ENCODE results near the gene GRPEL2. TPM values are rescaled to one million over a fixed set of nuclear protein-coding genes. Genes with fewer than 3 reads are reported as not detected.
A peak's percentile ranks its signal among the peaks of the same experiment; 100 is the strongest.

GRPEL2 gene
- total RNA-seq, 1 experiment from 2014 or later, result 47.3 TPM

GRCh38 chr5:149374801-149375200, 29.5 kb downstream of the GRPEL2 start:
- no peak overlapping the region for H3K18ac ChIP-seq (ENCODE audit: insufficient read length, low read depth, low read length)
- no peak overlapping the region for H4K8ac ChIP-seq (replicated peaks; ENCODE audit: insufficient read length, low read depth, low read length)
- no peak overlapping the region for H2AK5ac ChIP-seq (ENCODE audit: insufficient read length, low read length)
- no peaks in the 10 kb centered on the region for H3K27me3 ChIP-seq (ENCODE audit: insufficient read depth, low read length)
- no peaks in the 10 kb centered on the region for H3K9me3 ChIP-seq (ENCODE audit: control insufficient read depth, low read depth, low read length)
- Mint-ChIP-seq H3K9me3 (no peaks in the 10 kb centered on the region; a peak in 1 of 5 replicates), H3K27me3 (ENCODE audit: low read depth) (no peaks in the 10 kb centered on the region), H3K27ac (0 out of 7 replicates have a peak overlapping the region, but pooled peaks of 1 of the 3 experiments have one; percentile 68), H3K4me1 (peaks cover 21 to 22% of the 10 kb centered on the region in 2 experiments), H3K4me3 (no peak overlapping the region), H3K36me3 (ENCODE audit: insufficient read depth in 1 of 3, low read depth in 3 of 3) (no peaks in the 10 kb centered on the region)
- no peaks in the 10 kb centered on the region for H3K79me1 ChIP-seq (ENCODE audit: insufficient read depth, low read depth, low read length, poor library complexity, severe bottlenecking)
- no peak overlapping the region for H3K14ac ChIP-seq (ENCODE audit: insufficient read depth, low read length)
- H3K79me2 ChIP-seq (ENCODE audit: insufficient read depth, low read length), result no peaks in the 10 kb centered on the region
- no peak overlapping the region for H3K4me2 ChIP-seq (ENCODE audit: insufficient read depth, insufficient read length, low read length)
- DNase-seq, result no peak
- H4K5ac ChIP-seq (ENCODE audit: insufficient read length, low read depth, low read length), result no peak overlapping the region
- H3K56ac ChIP-seq (ENCODE audit: insufficient read length, low read depth, low read length), result no peak overlapping the region
- H2BK20ac ChIP-seq (ENCODE audit: low read depth, low read length, poor library complexity, severe bottlenecking), result no peak overlapping the region
- no peaks in the 10 kb centered on the region for H3K4me1 ChIP-seq (ENCODE audit: insufficient read depth, low read length)
- H4K20me1 ChIP-seq (ENCODE audit: control insufficient read depth, insufficient read depth, insufficient read length), result no peaks in the 10 kb centered on the region
- no peak overlapping the region for H2BK12ac ChIP-seq (ENCODE audit: insufficient read length, low read depth, low read length)
- H4K91ac ChIP-seq (ENCODE audit: insufficient read length, low read depth, low read length), result no peak overlapping the region
- no peaks in the 10 kb centered on the region for H3K23me2 ChIP-seq (ENCODE audit: insufficient read length, low read depth, low read length, poor library complexity, severe bottlenecking)
- no peak overlapping the region for H2BK15ac ChIP-seq (ENCODE audit: low read depth, low read length)
- H3T11ph ChIP-seq (ENCODE audit: low read length), result no peak overlapping the region
- no peak overlapping the region for H3K27ac ChIP-seq (ENCODE audit: insufficient read length, low read depth, low read length)
- no peak overlapping the region for H3K23ac ChIP-seq (ENCODE audit: insufficient read length, low read depth, low read length)
- no peak for TF ChIP-seq CTCF (conservative IDR thresholded peaks at IDR 0.05)
- WGBS (ENCODE audit: extremely low coverage, insufficient read length, low lambda C conversion rate), result no CpG with 5 or more reads among the region's 3 CpGs
- no peak overlapping the region for H3K9ac ChIP-seq (ENCODE audit: extremely low read depth, insufficient read length, low read length)
- H3K4ac ChIP-seq (ENCODE audit: low read depth, low read length), result no peak overlapping the region
- H2BK5ac ChIP-seq (ENCODE audit: insufficient read length, low read length), result no peak overlapping the region
- H2AFZ ChIP-seq (ENCODE audit: low read length), result no peak overlapping the region
- no peak overlapping the region for H2BK120ac ChIP-seq (ENCODE audit: low read depth, low read length, poor library complexity, severe bottlenecking)

Measured in H9 (cell line).